HCT116 (cell line): ENCODE data around the gene SEPTIN8. TPM values are rescaled to one million over a fixed set of nuclear protein-coding genes. Genes with fewer than 3 reads are reported as not detected.

Experiments
- ATAC-seq: fragments of 200-7000 bp; cut with Tn5 transposase; 2 replicates; pipeline ENCODE4 v1.9.1; 2020; ENCODE audit warnings: mild to moderate bottlenecking, moderate library complexity
- BruUV-seq: library from RNA; stranded (reverse); fragments of 400-500 nt; replicated peaks from 2 replicates; lab custom pipeline; 2021; lab: Mats Ljungman, UMichigan
- CTCF ChIA-PET: fragments of 300-600 bp; sonication (Branson Sonifier 250); formaldehyde crosslinking; loops from one replicate; lab custom pipeline; 2021; ENCODE audit warnings: antibody characterized with exemption; lab: Charles Lee
- POLR2A ChIA-PET: fragments of 300-600, 350-600 bp; sonication (Branson Sonifier 250); formaldehyde crosslinking; loops from one replicate; lab custom pipeline; 2021; ENCODE audit warnings: antibody characterized with exemption; lab: Charles Lee
- RAD21 ChIA-PET, 2 experiments: fragments of 300-600 bp; sonication (Branson Sonifier 250); formaldehyde crosslinking; loops; one replicate each; lab custom pipeline; 2023; ENCODE audit warnings: low total read pairs in 2 of 2; ENCODE audit not compliant: uncharacterized antibody in 2 of 2, unreplicated experiment in 2 of 2, low non-redundant PET in 1 of 2; lab: Charles Lee
- DNase-seq: peaks from one replicate; pipeline ENCODE4 v3.0.0-alpha.2; 2010; ENCODE audit warnings: low read depth, low spot score
- H2AFZ ChIP-seq: fragments of 200-600 bp; shearing (Covaris generic), sonication (generic); 2 replicates; pipeline ENCODE4 v1.6.1; 2017; ENCODE audit warnings: low read depth, mixed run types, mixed read lengths, antibody characterized with exemption, low read length; ENCODE audit not compliant: poor library complexity, severe bottlenecking
- H3K27ac ChIP-seq: 2 replicates; pipeline ENCODE4 v1.5.1; 2012; ENCODE audit warnings: low read depth, low read length
- H3K27me3 ChIP-seq: fragments of 200-600 bp; sonication (generic); 2 replicates; pipeline ENCODE4 v1.6.1; 2016; ENCODE audit warnings: mixed run types, low read length, mixed read lengths; ENCODE audit not compliant: insufficient read depth
- H3K36me3 ChIP-seq, 2 experiments: fragments of 200-500 bp in 1 of 2; fragments of 200-600 bp in 1 of 2; sonication (Bioruptor generic) in 1 of 2; sonication (generic) in 1 of 2; 2 replicates each; pipeline versions ENCODE4 v1.5.1 to v1.6.1; 2014 to 2016; ENCODE audit warnings: low read length in 2 of 2, inconsistent platforms in 1 of 2, mixed read lengths in 1 of 2, mixed run types in 1 of 2; ENCODE audit not compliant: insufficient read depth in 2 of 2, control insufficient read depth in 1 of 2
- H3K4me1 ChIP-seq, 2 experiments: fragments of 200-600 bp in 1 of 2; sonication (generic) in 1 of 2; 2 replicates each; pipeline versions ENCODE4 v1.5.1 to v1.6.1; 2012 to 2017; ENCODE audit warnings: low read length in 2 of 2, inconsistent platforms in 1 of 2, mild to moderate bottlenecking in 1 of 2, mixed read lengths in 1 of 2, mixed run types in 1 of 2, moderate library complexity in 1 of 2; ENCODE audit not compliant: insufficient read depth in 2 of 2, control insufficient read depth in 1 of 2
- H3K4me2 ChIP-seq: fragments of 200-600 bp; sonication (generic); 2 replicates; pipeline ENCODE4 v1.6.1; 2017; ENCODE audit warnings: mixed run types, low read length, mixed read lengths
- H3K4me3 ChIP-seq, 2 experiments: fragments of 200-600 bp in 1 of 2; sonication (generic) in 1 of 2; replicated peaks in 1 of 2; 2 replicates each; pipeline ENCODE4 v1.5.1; 2011 to 2016; ENCODE audit warnings: low read length in 2 of 2, control low read depth in 1 of 2, low read depth in 1 of 2, mild to moderate bottlenecking in 1 of 2, mixed read lengths in 1 of 2, mixed run types in 1 of 2
- H3K79me2 ChIP-seq: fragments of 200-600 bp; sonication (generic); 2 replicates; pipeline ENCODE4 v1.6.1; 2017; ENCODE audit warnings: mild to moderate bottlenecking, mixed run types, low read length, moderate library complexity, mixed read lengths; ENCODE audit not compliant: insufficient read depth
- H3K9ac ChIP-seq: fragments of 200-600 bp; sonication (generic); 2 replicates; pipeline ENCODE4 v1.6.1; 2016; ENCODE audit warnings: low read length, mixed read lengths
- H3K9me2 ChIP-seq: fragments of 200-600 bp; sonication (generic), shearing (Covaris generic); 2 replicates; pipeline ENCODE4 v1.6.1; 2017; ENCODE audit warnings: mixed run types, mild to moderate bottlenecking, moderate library complexity; ENCODE audit not compliant: insufficient read depth
- H3K9me3 ChIP-seq, 2 experiments: fragments of 200-500 bp in 1 of 2; fragments of 200-600 bp in 1 of 2; sonication (Bioruptor generic) in 1 of 2; sonication (generic) in 1 of 2; 2 replicates each; pipeline ENCODE4 v1.6.1; 2014 to 2017; ENCODE audit warnings: low read length in 2 of 2, mixed read lengths in 2 of 2, inconsistent platforms in 1 of 2, low read depth in 1 of 2, mild to moderate bottlenecking in 1 of 2, mixed run types in 1 of 2, moderate library complexity in 1 of 2; ENCODE audit not compliant: control insufficient read depth in 1 of 2, insufficient read depth in 1 of 2
- H4K20me1 ChIP-seq: fragments of 200-600 bp; sonication (generic), shearing (Covaris generic); 2 replicates; pipeline ENCODE4 v1.6.1; 2017; ENCODE audit warnings: mixed run types, mild to moderate bottlenecking, moderate library complexity; ENCODE audit not compliant: insufficient read depth
- ATF3 ChIP-seq: IDR thresholded peaks from 2 replicates; pipeline ENCODE4 v1.6.1; 2012
- CBX3 ChIP-seq: IDR thresholded peaks from 2 replicates; pipeline ENCODE4 v1.6.1; 2012; ENCODE audit warnings: low read depth
- CEBPB ChIP-seq: IDR thresholded peaks from 2 replicates; pipeline ENCODE4 v1.6.1; 2012; ENCODE audit warnings: low read depth
- ELF1 ChIP-seq: IDR thresholded peaks from 2 replicates; pipeline ENCODE4 v1.6.1; 2012; ENCODE audit warnings: low read depth, borderline replicate concordance
- EZH2 ChIP-seq: fragments of 200-600 bp; sonication (generic); IDR thresholded peaks from 2 replicates; pipeline ENCODE4 v1.6.1; 2017; ENCODE audit warnings: antibody characterized with exemption, mixed run types
- EZH2phosphoT487 ChIP-seq: fragments of 200-600 bp; IDR thresholded peaks from 2 replicates; pipeline ENCODE4 v1.6.1; 2018; ENCODE audit warnings: antibody characterized with exemption, borderline replicate concordance
- FOSL1 ChIP-seq: IDR thresholded peaks from 2 replicates; pipeline ENCODE4 v1.6.1; 2012; ENCODE audit warnings: low read depth
- JUND ChIP-seq: IDR thresholded peaks from 2 replicates; pipeline ENCODE4 v1.6.1; 2012
- MAX ChIP-seq: IDR thresholded peaks from 2 replicates; pipeline ENCODE4 v1.6.1; 2012
- POLR2A ChIP-seq: IDR thresholded peaks from 2 replicates; pipeline ENCODE4 v1.7.0; 2011; ENCODE audit warnings: borderline replicate concordance; ENCODE audit not compliant: insufficient read depth, insufficient read length; ENCODE audit errors: extremely low read depth
- POLR2AphosphoS5 ChIP-seq: IDR thresholded peaks from 2 replicates; pipeline ENCODE4 v1.6.1; 2011; ENCODE audit warnings: mild to moderate bottlenecking, low read depth, low read length, moderate library complexity
- RAD21 ChIP-seq: IDR thresholded peaks from 2 replicates; pipeline ENCODE4 v1.6.1; 2012; ENCODE audit warnings: low read depth, mild to moderate bottlenecking
- SIN3A ChIP-seq: IDR thresholded peaks from 2 replicates; pipeline ENCODE4 v1.6.1; 2012; ENCODE audit warnings: low read depth
- SP1 ChIP-seq: IDR thresholded peaks from 2 replicates; pipeline ENCODE4 v1.6.1; 2012; ENCODE audit warnings: low read depth
- SRF ChIP-seq: IDR thresholded peaks from 2 replicates; pipeline ENCODE4 v1.6.1; 2012; ENCODE audit warnings: low read depth
- TCF7L2 ChIP-seq: IDR thresholded peaks from 2 replicates; pipeline ENCODE4 v1.7.0; 2011; ENCODE audit warnings: borderline replicate concordance, inconsistent platforms; ENCODE audit not compliant: insufficient read depth, insufficient read length; ENCODE audit errors: extremely low read depth
- YY1 ChIP-seq: IDR thresholded peaks from 2 replicates; pipeline ENCODE4 v1.6.1; 2011; ENCODE audit warnings: low read length, low read depth, moderate library complexity, mild to moderate bottlenecking; ENCODE audit not compliant: insufficient replicate concordance; ENCODE audit errors: extremely low read depth
- ZFX ChIP-seq: fragments of 450-650 bp; IDR thresholded peaks from 2 replicates; pipeline ENCODE4 v1.6.1; 2017
- ZNF274 ChIP-seq: fragments of 200-500 bp; sonication (Bioruptor generic); IDR thresholded peaks from 2 replicates; pipeline ENCODE4 v1.6.1; 2014; ENCODE audit warnings: mild to moderate bottlenecking, low read depth, low read length, inconsistent platforms
- intact Hi-C: fragments of 100-400 bp; cut with micrococcal nuclease; formaldehyde crosslinking; loops from 2 replicates; pipeline ENCODE4 v1.10.0; 2022
- total RNA-seq: library from RNA; stranded (reverse); gene quantifications from one replicate; pipeline ENCODE4 v1.2.1, GENCODE V29; 2021; ENCODE audit not compliant: unreplicated experiment
- TF ChIP-seq, protein P1 (sequence below): IDR thresholded peaks from 2 replicates; pipeline ENCODE4 v1.6.1; 2011; ENCODE audit warnings: mild to moderate bottlenecking, low read length, moderate library complexity; ENCODE audit not compliant: insufficient replicate concordance; ENCODE audit errors: extremely low read depth
- TF ChIP-seq, protein P2 (sequence below), 3 experiments: fragments of 200-600 bp in 1 of 3; sonication (generic) in 1 of 3; IDR thresholded peaks in 2 of 3; conservative IDR thresholded peaks in 1 of 3; 2 replicates each; pipeline ENCODE4 v1.5.1; 2012 to 2017; ENCODE audit warnings: low read depth in 2 of 3, low read length in 2 of 3, antibody characterized with exemption in 1 of 3, borderline replicate concordance in 1 of 3, control low read depth in 1 of 3, mild to moderate bottlenecking in 1 of 3, mixed read lengths in 1 of 3, mixed run types in 1 of 3, moderate library complexity in 1 of 3; ENCODE audit not compliant: insufficient read depth in 1 of 3

The SEPTIN8 gene
- total RNA-seq, 1 experiment from 2014 or later = 34.6 TPM

DNA sequence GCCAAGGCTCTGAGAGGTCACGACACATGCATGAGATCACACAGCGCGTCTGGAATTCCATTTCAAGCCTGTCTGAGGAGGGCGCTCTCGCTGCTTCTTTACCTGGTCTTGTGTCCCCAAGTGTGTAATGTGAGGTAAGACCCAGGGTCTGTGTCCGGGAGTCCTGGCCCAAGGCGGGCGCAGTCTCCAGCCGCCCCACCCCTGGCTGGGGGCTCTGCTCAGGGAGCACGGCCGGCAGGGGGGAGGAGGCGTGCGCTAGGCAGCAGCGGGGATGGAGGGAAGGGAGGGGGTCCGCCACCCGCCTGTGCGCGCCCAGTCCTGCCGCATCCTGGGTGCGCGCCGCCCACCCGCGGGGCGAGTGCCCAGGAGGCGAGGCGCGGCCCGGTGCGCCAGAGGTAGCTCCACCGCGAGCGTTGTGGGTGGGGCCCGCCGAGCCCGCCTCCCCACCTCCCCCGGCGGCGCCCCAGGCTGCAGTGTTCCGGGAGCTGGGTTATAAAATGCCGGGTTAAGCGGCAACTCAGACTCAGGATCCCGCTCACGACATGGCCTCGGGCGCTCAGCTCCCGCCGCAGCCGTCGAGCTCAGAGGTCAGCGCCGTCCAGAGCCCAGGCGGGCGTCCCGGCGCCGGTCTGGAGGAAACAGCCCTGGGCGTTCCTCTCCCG lies 30.0 kb downstream of the SEPTIN8 start, which contains the start of gene CCNI2:
Gene CCNI2 (plus strand): TSS at position 473 of the 662 bp plus-strand sequence. CDS start 70 bp downstream, at position 543.
- Histone ChIP-seq H3K4me2 (peak within 1 kb of the TSS; percentile 99), H3K27me3 (no peaks in the 10 kb centered on the region), H3K79me2 (no peaks in the 10 kb centered on the region), H3K9me3 (0 out of 4 replicates have a peak, but pooled peaks cover 0 to 3% of the 10 kb centered on the region in 2 experiments), H4K20me1 (no peaks in the 10 kb centered on the region), H2AFZ (peak within 1 kb of the TSS; percentile 98), H3K4me3 (peak within 1 kb of the TSS; percentile 46 to 74), H3K9ac (peak within 1 kb of the TSS; percentile 58), H3K4me1 (peaks cover 8 to 14% of the 10 kb centered on the region in 2 experiments; a peak in 3 of 4 replicates), H3K9me2 (no peaks in the 10 kb centered on the region), H3K36me3 (no peaks in the 10 kb centered on the region), H3K27ac (peak within 1 kb of the TSS; percentile 14; the same call in 1 of the 2 replicates)
- DNase-seq = peak; percentile 34
- no TSS peak for BruUV-seq
- ATAC-seq = peak; percentile 87
- intact Hi-C loops = no loop called here
- ChIA-PET RAD21 (no interaction called here), CTCF (interaction anchor here (1.1 to 1.6 kb wide), 3 partner anchors 9 to 73 kb away, joined by 4 to 6 read pairs (median 5); partner anchors contain the start of gene KIF3A), POLR2A (interaction anchor here (2.0 kb wide), 1 partner anchor 9 kb away, joined by 5 read pairs; the partner anchor contains the start of gene KIF3A)
- TF ChIP-seq, protein P1, sequence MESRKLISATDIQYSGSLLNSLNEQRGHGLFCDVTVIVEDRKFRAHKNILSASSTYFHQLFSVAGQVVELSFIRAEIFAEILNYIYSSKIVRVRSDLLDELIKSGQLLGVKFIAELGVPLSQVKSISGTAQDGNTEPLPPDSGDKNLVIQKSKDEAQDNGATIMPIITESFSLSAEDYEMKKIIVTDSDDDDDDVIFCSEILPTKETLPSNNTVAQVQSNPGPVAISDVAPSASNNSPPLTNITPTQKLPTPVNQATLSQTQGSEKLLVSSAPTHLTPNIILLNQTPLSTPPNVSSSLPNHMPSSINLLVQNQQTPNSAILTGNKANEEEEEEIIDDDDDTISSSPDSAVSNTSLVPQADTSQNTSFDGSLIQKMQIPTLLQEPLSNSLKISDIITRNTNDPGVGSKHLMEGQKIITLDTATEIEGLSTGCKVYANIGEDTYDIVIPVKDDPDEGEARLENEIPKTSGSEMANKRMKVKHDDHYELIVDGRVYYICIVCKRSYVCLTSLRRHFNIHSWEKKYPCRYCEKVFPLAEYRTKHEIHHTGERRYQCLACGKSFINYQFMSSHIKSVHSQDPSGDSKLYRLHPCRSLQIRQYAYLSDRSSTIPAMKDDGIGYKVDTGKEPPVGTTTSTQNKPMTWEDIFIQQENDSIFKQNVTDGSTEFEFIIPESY = no peak
- TF ChIP-seq CBX3 = no peak
- TF ChIP-seq, protein P2, sequence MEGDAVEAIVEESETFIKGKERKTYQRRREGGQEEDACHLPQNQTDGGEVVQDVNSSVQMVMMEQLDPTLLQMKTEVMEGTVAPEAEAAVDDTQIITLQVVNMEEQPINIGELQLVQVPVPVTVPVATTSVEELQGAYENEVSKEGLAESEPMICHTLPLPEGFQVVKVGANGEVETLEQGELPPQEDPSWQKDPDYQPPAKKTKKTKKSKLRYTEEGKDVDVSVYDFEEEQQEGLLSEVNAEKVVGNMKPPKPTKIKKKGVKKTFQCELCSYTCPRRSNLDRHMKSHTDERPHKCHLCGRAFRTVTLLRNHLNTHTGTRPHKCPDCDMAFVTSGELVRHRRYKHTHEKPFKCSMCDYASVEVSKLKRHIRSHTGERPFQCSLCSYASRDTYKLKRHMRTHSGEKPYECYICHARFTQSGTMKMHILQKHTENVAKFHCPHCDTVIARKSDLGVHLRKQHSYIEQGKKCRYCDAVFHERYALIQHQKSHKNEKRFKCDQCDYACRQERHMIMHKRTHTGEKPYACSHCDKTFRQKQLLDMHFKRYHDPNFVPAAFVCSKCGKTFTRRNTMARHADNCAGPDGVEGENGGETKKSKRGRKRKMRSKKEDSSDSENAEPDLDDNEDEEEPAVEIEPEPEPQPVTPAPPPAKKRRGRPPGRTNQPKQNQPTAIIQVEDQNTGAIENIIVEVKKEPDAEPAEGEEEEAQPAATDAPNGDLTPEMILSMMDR (IDR thresholded peaks at IDR 0.05 in 2 of 3, conservative IDR thresholded peaks at IDR 0.05 in 1 of 3; ENCODE audit: borderline replicate concordance in 1 of 3, insufficient read depth in 1 of 3, low read depth in 2 of 3, low read length in 2 of 3) = peak; percentile 40 to 60 (median 53); a peak in 5 of 6 replicates
- no peak for TF ChIP-seq CEBPB
- no peak for TF ChIP-seq POLR2A
- no peak for TF ChIP-seq EZH2
- TF ChIP-seq MAX = 0 out of 2 replicates have a peak, but pooled peaks have one; percentile 30
- TF ChIP-seq ATF3 = no peak
- no peak for TF ChIP-seq TCF7L2
- no peak for TF ChIP-seq YY1
- peak; percentile 26; the same call in 1 of the 2 replicates for TF ChIP-seq POLR2AphosphoS5
- no peak for TF ChIP-seq EZH2phosphoT487
- no peak for TF ChIP-seq SRF
- no peak for TF ChIP-seq ELF1
- TF ChIP-seq RAD21 = peak; percentile 55
- TF ChIP-seq SIN3A = no peak
- TF ChIP-seq SP1 = no peak
- TF ChIP-seq JUND = no peak
- TF ChIP-seq ZFX = no peak
- no peak for TF ChIP-seq ZNF274
- TF ChIP-seq FOSL1 = no peak
